Activated T-cell treated with anti-CD3 and anti-CD28 coated beads for 48 hours (primary cell): ENCODE measurements around the gene CEACAM19.

ENCODE experiments used
- DNase-seq: peaks from one replicate; pipeline ENCODE4 v3.0.0-alpha.2; 2020; ENCODE audit warnings: low read depth

CEACAM19 gene

DNA sequence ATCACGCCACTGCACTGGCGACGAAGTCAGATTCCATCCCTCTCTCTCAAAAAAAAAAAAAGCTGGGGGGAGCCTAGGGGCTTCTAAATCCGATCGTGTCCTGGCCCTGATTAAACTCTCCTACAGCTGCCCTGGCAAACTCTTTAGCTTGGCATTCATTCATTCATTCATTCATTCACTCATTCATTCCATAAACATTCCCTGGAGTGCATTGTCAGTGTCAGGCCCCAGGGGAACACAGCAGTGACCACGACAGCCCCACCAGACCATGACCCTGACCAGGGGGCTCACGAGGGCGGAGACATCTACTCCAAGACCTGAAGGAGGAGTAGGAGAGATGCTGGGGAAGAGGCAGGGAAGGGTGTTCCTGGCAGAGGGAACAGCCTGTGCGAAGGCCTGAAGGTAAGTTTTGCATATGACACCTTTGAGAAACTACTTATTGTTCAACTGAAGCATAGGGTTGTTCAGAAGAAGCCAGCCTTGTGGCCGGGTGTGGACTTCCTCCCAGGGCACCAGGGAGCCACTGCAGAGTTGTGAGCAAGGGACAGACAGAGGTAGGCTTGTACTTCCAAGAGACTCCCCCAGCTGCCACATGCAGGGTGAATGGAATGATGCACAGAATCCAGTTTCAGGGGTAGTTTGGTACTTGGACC lies 52.1 kb downstream of the CEACAM19 start:
- no peak for DNase-seq

DNA sequence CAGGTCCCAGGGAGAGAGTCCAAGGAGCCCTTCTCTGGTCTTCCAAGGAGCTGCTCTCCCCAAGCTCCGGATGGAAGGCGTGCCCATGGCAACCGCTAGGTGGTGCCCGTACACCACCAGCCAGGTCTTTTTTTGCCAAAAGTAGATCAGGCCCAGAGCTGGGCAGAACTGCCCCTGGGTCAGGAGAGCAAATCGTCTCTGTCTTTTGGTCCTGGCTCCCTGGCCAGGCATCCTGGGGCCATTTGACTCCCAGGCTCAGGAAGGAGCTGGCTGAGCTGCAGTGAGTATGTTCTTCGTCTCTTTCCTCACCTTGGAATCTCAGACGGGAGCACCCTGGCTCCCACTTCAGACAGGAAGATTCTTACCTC lies 52.7 kb downstream of the CEACAM19 start:
- DNase-seq = peak; percentile 75

- DNase-seq = no peak
Observed at GRCh38 chr19:44725251-44725650, 54.0 kb downstream of the CEACAM19 start.

DNA sequence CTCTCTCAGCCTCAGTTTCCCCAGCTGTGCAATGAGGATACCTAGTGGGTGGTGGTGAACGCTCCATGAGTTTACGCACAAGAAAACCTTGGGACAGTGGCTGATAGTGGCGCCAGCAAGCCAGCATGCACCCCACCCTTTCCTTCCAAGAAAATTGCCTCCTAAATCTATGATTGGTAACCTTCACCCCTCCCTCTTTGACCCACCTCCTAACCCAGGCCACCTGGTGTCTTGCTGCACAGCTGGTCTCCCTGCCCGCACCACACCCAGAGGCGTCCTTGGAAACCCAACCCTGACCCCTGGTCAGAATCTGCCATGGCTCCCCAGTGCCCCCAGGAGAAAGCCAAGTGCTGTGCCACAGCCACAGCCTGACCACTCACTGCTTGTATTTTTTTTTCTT lies 54.4 kb downstream of the CEACAM19 start:
- no peak for DNase-seq

- no peak for DNase-seq
Observed at GRCh38 chr19:44726465-44726864, 55.2 kb downstream of the CEACAM19 start.

DNA sequence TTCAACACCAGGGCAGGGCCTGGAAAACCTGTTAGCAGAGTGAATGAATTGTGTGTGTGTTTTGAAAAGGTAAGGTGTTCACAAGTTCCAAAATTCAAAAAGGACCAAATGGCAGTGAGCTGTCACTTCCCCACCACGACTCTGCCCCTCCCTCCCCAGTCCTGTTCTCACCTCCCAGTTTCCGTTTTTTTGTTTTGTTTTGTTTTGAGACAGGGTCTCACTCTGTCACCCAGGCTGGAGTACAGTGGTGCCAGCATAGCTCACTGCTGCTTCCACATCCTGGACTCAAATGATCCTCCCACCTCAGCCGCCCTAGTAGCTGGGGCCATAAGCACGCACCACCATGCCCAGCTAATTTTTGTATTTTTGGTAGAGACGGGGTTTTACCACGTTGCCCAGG lies 56.9 kb downstream of the CEACAM19 start:
- DNase-seq = no peak

DNA sequence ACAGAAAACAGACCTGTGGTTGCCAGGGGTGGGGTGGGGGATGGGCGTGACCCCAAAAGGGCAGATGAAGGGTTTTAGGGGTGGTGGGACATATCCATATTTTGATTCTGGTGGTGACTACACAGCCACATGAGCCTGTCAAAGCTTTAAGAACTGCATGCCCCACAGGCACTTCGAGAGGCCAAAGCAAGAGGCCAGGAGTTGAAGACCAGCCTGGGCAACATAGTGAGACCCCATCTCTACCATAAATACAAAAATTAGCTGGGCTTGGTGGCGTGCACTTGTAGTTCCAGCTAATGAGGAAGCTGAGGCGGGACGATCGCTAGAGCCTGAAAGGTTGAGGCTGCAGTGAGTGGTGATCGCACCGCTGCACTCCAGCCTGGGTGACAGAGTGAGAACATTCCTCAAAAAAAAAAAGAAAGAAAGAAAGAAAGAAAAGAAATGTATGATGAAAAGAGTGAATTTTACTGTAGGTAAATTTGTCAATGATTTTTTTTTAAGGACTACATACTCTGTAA lies 58.3 kb downstream of the CEACAM19 start:
- DNase-seq = no peak

GRCh38 chr19:44731081-44731480 lies 59.8 kb downstream of the CEACAM19 start:
- no peak for DNase-seq

GRCh38 chr19:44731622-44732021 lies 60.3 kb downstream of the CEACAM19 start:
- no peak for DNase-seq

- DNase-seq = no peak
Observed at GRCh38 chr19:44732235-44733014, 61.1 kb downstream of the CEACAM19 start.
